IgD-negative memory B cell (primary cell): Measurements from ENCODE around the gene NUP88. TPM values are rescaled to one million over a fixed set of nuclear protein-coding genes. Genes with fewer than 3 reads are reported as not detected.
"Not testable (repeated sequence)": the region's sequence is repeated elsewhere in the genome, so short reads cannot be mapped to it uniquely, and the experiment has no call there.

ENCODE experiments used
- H3K27ac Mint-ChIP-seq, 3 donors: one replicate each; pipeline ENCODE4 v1.8.0; 2020 to 2022; ENCODE audit warnings: mild to moderate bottlenecking in 3 of 3, mixed read lengths in 3 of 3, moderate library complexity in 1 of 3
- H3K27me3 Mint-ChIP-seq: one replicate; pipeline ENCODE4 v1.8.0; 2021; ENCODE audit warnings: mixed read lengths
- H3K36me3 Mint-ChIP-seq: one replicate; pipeline ENCODE4 v1.8.0; 2020; ENCODE audit warnings: mild to moderate bottlenecking, mixed read lengths
- H3K4me1 Mint-ChIP-seq, 3 donors: one replicate each; pipeline ENCODE4 v1.8.0; 2020 to 2022; ENCODE audit warnings: mixed read lengths in 3 of 3, mild to moderate bottlenecking in 1 of 3
- H3K4me3 Mint-ChIP-seq, 4 donors: one replicate each; pipeline ENCODE4 v1.8.0; 2020 to 2022; ENCODE audit warnings: mild to moderate bottlenecking in 4 of 4, mixed read lengths in 4 of 4, moderate library complexity in 3 of 4
- H3K9me3 Mint-ChIP-seq, 3 donors: one replicate each; pipeline ENCODE4 v1.8.0; 2020 to 2021; ENCODE audit warnings: mixed read lengths in 3 of 3, mild to moderate bottlenecking in 1 of 3
- polyA plus RNA-seq: library from polyadenylated mRNA; unstranded; fragments of 300-500 nt; fragmentation: Illumina TruSeq; gene quantifications from one replicate; pipeline ENCODE4 v1.2.3, GENCODE V29; 2021

NUP88 gene
- 188 TPM for polyA plus RNA-seq

- H3K4me1 Mint-ChIP-seq: peaks cover 12 to 26% (median 19%) of the 10 kb centered on the region in 3 donors
- peak within 1 kb of the TSS; percentile 96 to 99 (median 98) for H3K4me3 Mint-ChIP-seq
- H3K36me3 Mint-ChIP-seq: peaks cover 3% of the 10 kb centered on the region
- H3K27me3 Mint-ChIP-seq: no peaks in the 10 kb centered on the region
- no peaks in the 10 kb centered on the region for H3K9me3 Mint-ChIP-seq
- H3K27ac Mint-ChIP-seq: peak within 1 kb of the TSS; percentile 97 to 100 (median 99)
Observed at GRCh38 chr17:5419356-5419958, at the start of gene NUP88. Gene NUP88, minus strand, starts transcription at chr17:5419662. Its CDS starts 12 bp downstream, at chr17:5419650.

DNA sequence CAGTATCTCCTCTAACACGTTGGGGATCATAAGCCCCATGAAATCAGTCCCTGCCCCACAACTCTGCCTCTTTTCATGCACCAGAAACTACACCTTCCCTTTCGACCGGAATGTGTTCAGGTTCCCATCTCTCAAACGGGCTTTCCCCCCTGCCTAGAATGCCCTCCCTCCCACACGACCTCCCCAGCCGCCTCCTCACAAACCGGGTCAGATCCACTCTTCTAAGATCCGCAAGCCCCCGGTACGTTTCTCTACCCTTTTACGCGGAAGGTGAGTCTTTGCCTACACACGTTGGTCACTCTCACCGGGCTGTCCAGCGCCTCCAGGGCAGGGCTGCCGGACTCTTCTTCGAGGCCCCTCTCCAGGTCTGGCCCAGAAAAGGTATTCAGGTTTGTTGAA lies 48.6 kb upstream of the NUP88 start:
- Mint-ChIP-seq H3K4me1 (peaks cover 25 to 48% (median 32%) of the 10 kb centered on the region in 3 donors), H3K4me3 (peak overlapping the region; percentile 84 to 91 (median 85)), H3K36me3 (no peaks in the 10 kb centered on the region), H3K27me3 (no peaks in the 10 kb centered on the region), H3K27ac (peak overlapping the region; percentile 1 to 77 (median 8)), H3K9me3 (no peaks in the 10 kb centered on the region)

GRCh38 chr17:5467416-5467815 lies 48.0 kb upstream of the NUP88 start:
- Mint-ChIP-seq H3K9me3 (no peaks in the 10 kb centered on the region), H3K4me3 (peak overlapping the region; percentile 84 to 91 (median 85)), H3K27ac (peak overlapping the region in 2 of 3 donors; percentile 1 to 51), H3K36me3 (no peaks in the 10 kb centered on the region), H3K27me3 (no peaks in the 10 kb centered on the region), H3K4me1 (peaks cover 26 to 49% (median 32%) of the 10 kb centered on the region in 3 donors)

DNA sequence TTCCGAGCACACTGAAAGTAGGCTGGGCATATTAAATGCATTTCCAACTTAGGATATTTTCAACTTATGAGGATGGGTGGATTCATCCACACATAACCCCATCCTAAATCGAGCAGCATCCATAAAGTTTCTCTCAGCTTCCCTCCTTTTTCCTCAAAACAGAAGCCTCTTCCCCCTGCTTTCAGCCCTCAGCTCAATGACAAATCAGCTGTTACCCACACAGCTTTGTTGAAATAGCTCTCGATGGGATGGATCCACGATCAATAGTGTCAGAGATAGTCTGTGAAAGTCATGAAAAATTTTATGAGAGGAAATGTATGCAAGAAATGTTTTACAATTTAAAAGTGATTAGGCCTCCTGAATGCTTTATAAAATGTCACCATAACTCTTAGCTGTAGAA lies 46.8 kb upstream of the NUP88 start:
- Mint-ChIP-seq H3K9me3 (no peaks in the 10 kb centered on the region), H3K4me1 (peaks cover 26 to 49% (median 33%) of the 10 kb centered on the region in 3 donors), H3K27me3 (no peaks in the 10 kb centered on the region), H3K27ac (peak overlapping the region in 1 of 3 donors; percentile 51), H3K4me3 (peak overlapping the region in 1 of 4 donors; percentile 84), H3K36me3 (peaks cover 2% of the 10 kb centered on the region)

- Mint-ChIP-seq H3K27ac (no peak overlapping the region), H3K9me3 (no peaks in the 10 kb centered on the region), H3K4me3 (peak overlapping the region in 1 of 4 donors; percentile 56), H3K4me1 (peaks cover 26 to 45% (median 33%) of the 10 kb centered on the region in 3 donors), H3K27me3 (no peaks in the 10 kb centered on the region), H3K36me3 (peaks cover 7% of the 10 kb centered on the region)
Observed at GRCh38 chr17:5464717-5465507, 45.5 kb upstream of the NUP88 start.

DNA sequence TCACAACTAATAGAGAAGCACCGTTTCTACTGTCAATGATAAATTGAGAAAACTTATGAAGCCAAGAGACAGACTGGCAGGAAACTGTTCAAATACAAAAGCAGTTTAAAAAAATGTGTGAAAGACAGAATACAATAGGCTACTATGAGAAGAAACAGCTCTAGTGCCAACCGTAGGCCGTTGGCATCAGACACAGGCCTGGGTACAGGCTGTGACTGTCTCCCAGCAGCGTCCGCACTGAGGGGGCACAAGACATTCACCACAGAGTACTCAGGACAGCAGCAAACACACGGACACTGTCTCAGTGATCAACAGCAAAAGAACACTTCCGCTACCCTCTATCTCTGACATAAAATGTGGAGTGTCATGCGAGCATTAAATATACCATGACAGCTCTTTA lies 27.3 kb upstream of the NUP88 start:
- Mint-ChIP-seq H3K36me3 (peaks cover 7% of the 10 kb centered on the region), H3K4me1 (peaks cover 0 to 2% (median 0%) of the 10 kb centered on the region in 3 donors), H3K27me3 (no peaks in the 10 kb centered on the region), H3K4me3 (no peak overlapping the region), H3K27ac (no peak overlapping the region), H3K9me3 (no peaks in the 10 kb centered on the region)

GRCh38 chr17:5444209-5444608 lies 24.7 kb upstream of the NUP88 start:
- H3K27me3 Mint-ChIP-seq: no peaks in the 10 kb centered on the region
- H3K36me3 Mint-ChIP-seq: peaks cover 6% of the 10 kb centered on the region
- H3K9me3 Mint-ChIP-seq: no peaks in the 10 kb centered on the region
- H3K4me3 Mint-ChIP-seq: no peak overlapping the region
- no peak overlapping the region for H3K27ac Mint-ChIP-seq
- H3K4me1 Mint-ChIP-seq: peaks cover 2 to 5% (median 3%) of the 10 kb centered on the region in 3 donors

DNA sequence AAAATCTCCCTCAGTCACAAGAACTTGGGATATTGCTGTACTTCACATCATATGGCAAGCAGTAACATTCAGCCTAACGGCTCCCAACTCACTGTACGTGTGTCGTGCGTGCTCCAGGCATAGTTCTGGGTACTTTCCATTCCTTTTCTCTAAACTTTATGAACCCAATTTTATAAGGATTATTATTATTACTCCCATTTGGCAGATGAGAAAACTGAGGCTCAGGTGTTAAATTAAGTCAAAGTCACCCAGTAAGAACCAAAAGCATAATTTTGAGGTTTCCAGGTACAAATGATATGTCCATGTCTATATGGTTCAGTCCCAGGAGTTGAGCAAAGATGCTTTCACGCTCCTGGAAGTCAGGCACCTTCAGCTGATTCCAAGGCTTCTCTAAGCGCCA lies 24.3 kb upstream of the NUP88 start:
- H3K4me1 Mint-ChIP-seq: peaks cover 2 to 5% (median 5%) of the 10 kb centered on the region in 3 donors
- H3K27me3 Mint-ChIP-seq: no peaks in the 10 kb centered on the region
- H3K27ac Mint-ChIP-seq: no peak overlapping the region
- H3K9me3 Mint-ChIP-seq: no peaks in the 10 kb centered on the region
- H3K4me3 Mint-ChIP-seq: no peak overlapping the region
- H3K36me3 Mint-ChIP-seq: peaks cover 6% of the 10 kb centered on the region

DNA sequence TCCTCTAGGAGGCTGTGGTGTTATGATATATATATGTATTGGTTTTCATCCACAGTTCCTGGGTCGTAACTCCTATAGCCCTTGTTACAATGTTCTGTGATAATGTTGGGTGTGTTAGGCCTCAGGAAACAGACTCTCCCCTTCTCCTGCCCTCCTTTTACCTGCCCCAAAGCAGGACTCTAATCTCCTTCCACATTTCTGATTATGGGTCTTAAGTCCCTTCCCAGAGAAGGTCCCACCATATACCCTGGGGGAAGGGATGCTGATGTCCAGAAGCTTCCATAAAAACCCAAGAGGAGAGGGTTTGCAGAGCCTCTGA lies 19.9 kb upstream of the NUP88 start:
- Mint-ChIP-seq H3K4me1 (peaks cover 16 to 25% (median 24%) of the 10 kb centered on the region in 3 donors), H3K27ac (peak overlapping the region; percentile 66 to 93 (median 89)), H3K9me3 (no peaks in the 10 kb centered on the region), H3K27me3 (no peaks in the 10 kb centered on the region), H3K36me3 (peaks cover 2% of the 10 kb centered on the region), H3K4me3 (peak overlapping the region; percentile 67 to 91 (median 77))

DNA sequence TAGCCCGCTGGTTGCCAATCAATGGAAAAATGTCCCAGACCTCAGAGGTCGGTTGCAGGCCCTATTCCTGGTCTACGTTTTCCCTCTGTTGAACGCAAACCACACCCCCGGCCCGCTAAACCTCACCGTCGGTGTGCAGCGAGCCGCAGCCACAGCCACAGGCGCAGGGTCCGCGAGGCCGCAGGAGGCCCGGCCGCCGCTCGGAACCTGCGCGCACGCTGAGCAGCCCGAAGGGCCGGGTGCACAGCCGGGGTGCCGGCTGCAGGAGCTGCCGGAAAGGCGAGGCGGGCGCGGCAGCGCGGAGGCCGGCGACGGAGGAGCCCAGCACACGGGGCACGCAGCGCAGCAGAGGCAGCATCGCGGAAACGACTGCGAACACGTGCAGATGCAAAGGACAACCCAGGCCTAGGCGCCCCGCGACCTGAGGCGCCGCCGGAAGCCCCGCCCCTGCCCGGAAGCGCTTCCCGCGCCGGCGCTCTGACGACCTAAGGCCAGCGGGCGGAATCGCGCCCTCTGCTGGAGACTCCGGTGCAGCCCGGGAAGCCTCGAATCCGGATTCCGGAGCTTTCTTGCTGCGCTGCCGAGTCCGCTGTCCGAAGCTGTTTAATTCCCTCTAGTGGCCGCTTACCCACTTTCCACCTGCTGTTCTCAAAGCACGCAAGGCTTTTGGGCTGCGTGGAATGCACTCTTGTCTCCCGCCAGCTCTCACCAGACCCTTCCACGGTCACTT lies 19.4 kb upstream of the NUP88 start, which contains the start of gene C1QBP:
C1QBP (minus strand) TSS at position 440 of the 730 bp plus-strand sequence; CDS start at position 358, 82 bp downstream.
- Mint-ChIP-seq H3K9me3 (no peaks in the 10 kb centered on the region), H3K4me3 (peak within 1 kb of the TSS; percentile 76 to 91 (median 82)), H3K4me1 (peaks cover 16 to 25% (median 24%) of the 10 kb centered on the region in 3 donors), H3K27ac (peak within 1 kb of the TSS; percentile 66 to 93 (median 89)), H3K27me3 (no peaks in the 10 kb centered on the region), H3K36me3 (no peaks in the 10 kb centered on the region)

DNA sequence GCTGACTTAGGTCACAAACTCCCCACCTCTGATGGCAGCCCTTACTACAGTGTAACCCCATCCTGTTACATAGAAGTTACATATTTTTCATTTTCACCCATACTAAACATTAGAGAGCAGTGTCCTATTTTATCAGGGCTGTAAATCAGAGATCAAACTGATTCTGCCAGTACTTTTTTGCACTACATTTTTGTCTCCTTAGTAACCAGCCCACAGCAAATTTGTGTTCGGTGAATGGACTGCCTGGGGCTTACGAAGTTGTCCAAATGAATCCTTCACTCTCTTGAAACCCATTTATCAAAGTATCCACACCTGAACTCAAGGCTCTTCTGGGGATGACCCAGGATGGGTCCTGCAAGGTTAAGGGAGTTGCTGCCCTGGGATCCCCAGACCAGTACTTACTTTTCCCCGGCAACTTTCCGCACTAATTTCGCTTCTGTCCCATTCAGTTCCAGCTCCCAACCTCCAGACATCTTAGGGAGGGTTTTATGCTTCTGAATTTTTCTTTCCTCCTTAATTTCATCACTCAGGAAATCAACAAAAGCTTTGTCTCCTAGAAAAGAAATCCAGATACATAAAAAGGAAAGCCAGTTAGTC lies 18.4 kb upstream of the NUP88 start:
- Mint-ChIP-seq H3K4me3 (peak overlapping the region; percentile 76 to 87 (median 82)), H3K27me3 (no peaks in the 10 kb centered on the region), H3K9me3 (no peaks in the 10 kb centered on the region), H3K27ac (peak overlapping the region; percentile 66 to 76 (median 68)), H3K4me1 (peaks cover 16 to 25% (median 24%) of the 10 kb centered on the region in 3 donors), H3K36me3 (no peaks in the 10 kb centered on the region)

DNA sequence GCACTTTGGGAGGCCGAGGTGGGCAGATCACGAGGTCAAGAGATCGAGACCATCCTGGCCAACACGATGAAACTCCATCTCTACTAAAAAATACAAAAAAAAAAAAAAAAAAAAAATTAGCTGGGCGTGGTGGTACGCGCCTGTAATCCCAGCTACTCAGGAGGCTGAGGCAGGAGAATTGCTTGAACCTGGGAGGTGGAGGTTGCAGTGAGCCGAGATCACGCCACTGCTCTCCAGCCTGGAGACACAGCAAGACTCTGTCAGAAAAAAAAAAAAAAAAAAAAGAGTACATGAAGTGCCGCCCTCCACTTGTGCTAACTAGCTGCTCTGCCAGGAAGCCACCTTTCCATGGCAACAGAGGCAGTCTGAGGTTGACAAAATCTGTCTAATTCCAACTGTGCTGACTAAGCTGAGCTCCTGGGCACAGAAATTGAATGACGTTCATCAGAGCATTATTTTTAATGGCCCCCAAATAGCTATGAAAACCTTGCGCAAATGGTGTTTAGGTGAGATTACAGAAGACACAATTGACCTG lies 16.4 kb upstream of the NUP88 start:
- Mint-ChIP-seq H3K27ac (peak overlapping the region in 2 of 3 donors; percentile 10 to 67), H3K4me1 (peaks cover 16 to 28% (median 26%) of the 10 kb centered on the region in 3 donors), H3K4me3 (peak overlapping the region in 1 of 4 donors; percentile 68)
- H3K36me3 Mint-ChIP-seq, H3K9me3 Mint-ChIP-seq, H3K27me3 Mint-ChIP-seq: not testable (repeated sequence)

- H3K36me3 Mint-ChIP-seq: peaks cover 2% of the 10 kb centered on the region
- no peak overlapping the region for H3K27ac Mint-ChIP-seq
- H3K4me1 Mint-ChIP-seq: peaks cover 18 to 28% (median 28%) of the 10 kb centered on the region in 3 donors
- H3K27me3 Mint-ChIP-seq: no peaks in the 10 kb centered on the region
- H3K9me3 Mint-ChIP-seq: no peaks in the 10 kb centered on the region
- peak overlapping the region in 1 of 4 donors; percentile 73 for H3K4me3 Mint-ChIP-seq
Observed at GRCh38 chr17:5434984-5435383, 15.5 kb upstream of the NUP88 start.

DNA sequence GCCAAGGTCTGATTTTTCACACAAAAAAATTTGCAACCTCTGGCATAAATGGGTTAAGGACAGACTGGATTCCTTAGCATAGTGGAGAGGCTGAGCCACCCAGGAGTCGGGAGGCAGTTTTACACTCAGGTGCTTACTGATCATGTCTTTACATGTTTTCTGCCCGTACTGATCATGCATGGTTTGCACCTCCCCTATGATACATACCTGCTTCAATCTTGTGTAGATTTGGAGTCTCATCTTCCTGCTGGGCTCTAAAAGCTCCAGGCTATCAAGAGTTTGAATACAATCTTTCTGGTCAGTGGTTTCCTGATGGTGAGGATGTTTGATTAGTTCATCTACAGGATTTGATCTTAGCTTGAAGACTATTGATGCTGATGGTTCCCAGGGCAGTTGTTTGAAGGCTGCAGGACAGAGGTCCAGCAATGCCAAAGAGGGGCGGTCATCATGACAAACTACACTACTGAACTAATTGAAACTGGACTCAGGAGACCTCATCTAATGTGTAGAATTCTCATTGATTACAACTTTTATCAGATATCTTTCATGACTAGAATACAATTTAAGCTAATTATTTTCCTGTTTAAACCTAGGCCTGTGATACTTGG lies 12.6 kb upstream of the NUP88 start:
- H3K4me3 Mint-ChIP-seq: peak overlapping the region in 1 of 4 donors; percentile 18
- H3K36me3 Mint-ChIP-seq: peaks cover 2% of the 10 kb centered on the region
- H3K9me3 Mint-ChIP-seq: no peaks in the 10 kb centered on the region
- H3K27ac Mint-ChIP-seq: peak overlapping the region in 1 of 3 donors; percentile 17
- no peaks in the 10 kb centered on the region for H3K27me3 Mint-ChIP-seq
- H3K4me1 Mint-ChIP-seq: peaks cover 9 to 16% (median 10%) of the 10 kb centered on the region in 3 donors
